ENCODE results near the gene RAI1.

Gene RAI1

GRCh38 chr17:17722906-17723353, 41.7 kb downstream of the RAI1 start:
- Histone ChIP-seq H3K9ac (ENCODE audit: low read length) (peak overlapping the region; percentile 27), H3K27me3 (ENCODE audit: control insufficient read depth, insufficient read depth, low read length) (peaks cover 99% of the 10 kb centered on the region), H3K27ac (ENCODE audit: low read depth, low read length) (no peak overlapping the region), H3K4me1 (ENCODE audit: control insufficient read depth, insufficient read depth, low read length) (peaks cover 32% of the 10 kb centered on the region), H3K4me3 (ENCODE audit: low read depth, low read length) (peak overlapping the region; percentile 62), H3K9me3 (ENCODE audit: control insufficient read depth, insufficient read depth, low read depth, low read length) (no peaks in the 10 kb centered on the region), H3K36me3 (ENCODE audit: control insufficient read depth, insufficient read depth, low read length) (no peaks in the 10 kb centered on the region)

- Histone ChIP-seq H3K36me3 (ENCODE audit: control insufficient read depth, insufficient read depth, low read length) (no peaks in the 10 kb centered on the region), H3K9me3 (ENCODE audit: control insufficient read depth, insufficient read depth, low read depth, low read length) (no peaks in the 10 kb centered on the region), H3K4me3 (ENCODE audit: low read depth, low read length) (peak overlapping the region; percentile 62), H3K4me1 (ENCODE audit: control insufficient read depth, insufficient read depth, low read length) (peaks cover 32% of the 10 kb centered on the region), H3K27ac (ENCODE audit: low read depth, low read length) (no peak overlapping the region), H3K9ac (ENCODE audit: low read length) (peak overlapping the region; percentile 62), H3K27me3 (ENCODE audit: control insufficient read depth, insufficient read depth, low read length) (peaks cover 99% of the 10 kb centered on the region)
Observed at GRCh38 chr17:17723354-17724261, 42.4 kb downstream of the RAI1 start.

GRCh38 chr17:17724307-17725010, 43.2 kb downstream of the RAI1 start:
- H3K4me1 ChIP-seq (ENCODE audit: control insufficient read depth, insufficient read depth, low read length), result peaks cover 32% of the 10 kb centered on the region
- H3K9ac ChIP-seq (ENCODE audit: low read length), result peak overlapping the region; percentile 73
- H3K27ac ChIP-seq (ENCODE audit: low read depth, low read length), result no peak overlapping the region
- peak overlapping the region; percentile 62 for H3K4me3 ChIP-seq (ENCODE audit: low read depth, low read length)
- H3K27me3 ChIP-seq (ENCODE audit: control insufficient read depth, insufficient read depth, low read length), result peaks cover 99% of the 10 kb centered on the region
- H3K36me3 ChIP-seq (ENCODE audit: control insufficient read depth, insufficient read depth, low read length), result no peaks in the 10 kb centered on the region
- H3K9me3 ChIP-seq (ENCODE audit: control insufficient read depth, insufficient read depth, low read depth, low read length), result no peaks in the 10 kb centered on the region

- Histone ChIP-seq H3K9me3 (ENCODE audit: control insufficient read depth, insufficient read depth, low read depth, low read length) (no peaks in the 10 kb centered on the region), H3K4me1 (ENCODE audit: control insufficient read depth, insufficient read depth, low read length) (peaks cover 32% of the 10 kb centered on the region), H3K27me3 (ENCODE audit: control insufficient read depth, insufficient read depth, low read length) (peaks cover 97% of the 10 kb centered on the region), H3K36me3 (ENCODE audit: control insufficient read depth, insufficient read depth, low read length) (no peaks in the 10 kb centered on the region), H3K9ac (ENCODE audit: low read length) (peak overlapping the region; percentile 51), H3K27ac (ENCODE audit: low read depth, low read length) (no peak overlapping the region), H3K4me3 (ENCODE audit: low read depth, low read length) (peak overlapping the region; percentile 62)
Observed at GRCh38 chr17:17725011-17725751, 43.9 kb downstream of the RAI1 start.

- Histone ChIP-seq H3K27ac (ENCODE audit: low read depth, low read length) (no peak overlapping the region), H3K27me3 (ENCODE audit: control insufficient read depth, insufficient read depth, low read length) (peaks cover 95% of the 10 kb centered on the region), H3K4me1 (ENCODE audit: control insufficient read depth, insufficient read depth, low read length) (peaks cover 32% of the 10 kb centered on the region), H3K9ac (ENCODE audit: low read length) (no peak overlapping the region), H3K9me3 (ENCODE audit: control insufficient read depth, insufficient read depth, low read depth, low read length) (no peaks in the 10 kb centered on the region), H3K36me3 (ENCODE audit: control insufficient read depth, insufficient read depth, low read length) (no peaks in the 10 kb centered on the region), H3K4me3 (ENCODE audit: low read depth, low read length) (peak overlapping the region; percentile 62)
Observed at GRCh38 chr17:17725752-17726457, 44.6 kb downstream of the RAI1 start.

GRCh38 chr17:17726458-17727060, 45.3 kb downstream of the RAI1 start:
- peaks cover 32% of the 10 kb centered on the region for H3K4me1 ChIP-seq (ENCODE audit: control insufficient read depth, insufficient read depth, low read length)
- peaks cover 95% of the 10 kb centered on the region for H3K27me3 ChIP-seq (ENCODE audit: control insufficient read depth, insufficient read depth, low read length)
- no peak overlapping the region for H3K27ac ChIP-seq (ENCODE audit: low read depth, low read length)
- no peaks in the 10 kb centered on the region for H3K36me3 ChIP-seq (ENCODE audit: control insufficient read depth, insufficient read depth, low read length)
- H3K9me3 ChIP-seq (ENCODE audit: control insufficient read depth, insufficient read depth, low read depth, low read length), result no peaks in the 10 kb centered on the region
- H3K9ac ChIP-seq (ENCODE audit: low read length), result no peak overlapping the region
- no peak overlapping the region for H3K4me3 ChIP-seq (ENCODE audit: low read depth, low read length)

GRCh38 chr17:17727111-17727659, 45.9 kb downstream of the RAI1 start:
- Histone ChIP-seq H3K36me3 (ENCODE audit: control insufficient read depth, insufficient read depth, low read length) (no peaks in the 10 kb centered on the region), H3K9me3 (ENCODE audit: control insufficient read depth, insufficient read depth, low read depth, low read length) (no peaks in the 10 kb centered on the region), H3K4me3 (ENCODE audit: low read depth, low read length) (no peak overlapping the region), H3K4me1 (ENCODE audit: control insufficient read depth, insufficient read depth, low read length) (peaks cover 27% of the 10 kb centered on the region), H3K9ac (ENCODE audit: low read length) (no peak overlapping the region), H3K27me3 (ENCODE audit: control insufficient read depth, insufficient read depth, low read length) (peaks cover 95% of the 10 kb centered on the region), H3K27ac (ENCODE audit: low read depth, low read length) (no peak overlapping the region)

- Histone ChIP-seq H3K36me3 (ENCODE audit: control insufficient read depth, insufficient read depth, low read length) (no peaks in the 10 kb centered on the region), H3K27ac (ENCODE audit: low read depth, low read length) (no peak overlapping the region), H3K27me3 (ENCODE audit: control insufficient read depth, insufficient read depth, low read length) (peaks cover 91% of the 10 kb centered on the region), H3K4me1 (ENCODE audit: control insufficient read depth, insufficient read depth, low read length) (peaks cover 19% of the 10 kb centered on the region), H3K9me3 (ENCODE audit: control insufficient read depth, insufficient read depth, low read depth, low read length) (no peaks in the 10 kb centered on the region), H3K4me3 (ENCODE audit: low read depth, low read length) (no peak overlapping the region), H3K9ac (ENCODE audit: low read length) (no peak overlapping the region)
Observed at GRCh38 chr17:17728146-17728545, 46.9 kb downstream of the RAI1 start.

- Histone ChIP-seq H3K36me3 (ENCODE audit: control insufficient read depth, insufficient read depth, low read length) (no peaks in the 10 kb centered on the region), H3K4me3 (ENCODE audit: low read depth, low read length) (no peak overlapping the region), H3K27me3 (ENCODE audit: control insufficient read depth, insufficient read depth, low read length) (peaks cover 90% of the 10 kb centered on the region), H3K4me1 (ENCODE audit: control insufficient read depth, insufficient read depth, low read length) (peaks cover 17% of the 10 kb centered on the region), H3K27ac (ENCODE audit: low read depth, low read length) (no peak overlapping the region), H3K9me3 (ENCODE audit: control insufficient read depth, insufficient read depth, low read depth, low read length) (no peaks in the 10 kb centered on the region), H3K9ac (ENCODE audit: low read length) (no peak overlapping the region)
Observed at GRCh38 chr17:17728550-17729251, 47.4 kb downstream of the RAI1 start.
